A172 (cell line): ENCODE results near the gene CLEC14A. TPM values are rescaled to one million over a fixed set of nuclear protein-coding genes. Genes with fewer than 3 reads are reported as not detected.

Experiments
- DNase-seq: peaks from one replicate; pipeline ENCODE4 v3.0.0-alpha.2; 2015; ENCODE audit warnings: low spot score
- total RNA-seq: library from RNA; depleted of rRNA; stranded (reverse); fragments of >200 nt; shearing (Covaris generic); gene quantifications from 2 replicates; pipeline ENCODE4 v1.2.3, GENCODE V29; 2014

The CLEC14A gene
- total RNA-seq, 1 experiment from 2014 or later: not detected

DNA sequence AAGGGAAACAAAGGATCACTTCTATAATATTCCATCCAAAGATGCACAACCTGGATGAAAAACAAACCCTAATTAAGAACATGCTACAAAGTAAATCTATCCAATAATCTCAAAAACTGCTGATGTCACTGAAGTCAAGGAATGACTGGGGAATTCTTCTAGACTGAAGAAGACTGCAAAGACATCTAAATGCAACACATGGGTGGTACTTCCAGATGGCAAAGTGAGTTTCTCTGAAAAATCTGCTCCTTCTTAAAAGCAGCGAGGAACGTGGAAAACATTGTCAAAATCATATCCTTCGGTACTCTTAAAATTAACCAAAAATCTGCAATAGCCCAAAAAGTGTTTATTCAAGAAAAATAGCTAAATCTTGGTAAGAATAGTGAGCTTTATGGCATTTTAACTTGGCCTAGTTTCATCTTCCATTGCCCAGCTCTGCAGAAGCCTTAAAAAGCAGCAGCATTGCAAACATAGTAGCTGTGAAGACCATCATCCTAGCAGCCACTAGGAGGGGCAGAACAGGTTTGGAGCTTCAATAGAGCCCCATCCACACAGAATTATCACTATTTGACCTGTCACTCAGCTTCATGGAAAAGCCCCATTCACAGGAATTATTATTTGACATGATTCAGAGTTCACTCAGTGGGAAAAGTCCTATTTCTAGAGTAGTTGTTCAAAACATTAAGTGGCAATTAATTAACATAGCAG lies 7.4 kb downstream of the CLEC14A start:
- DNase-seq: no peak

DNA sequence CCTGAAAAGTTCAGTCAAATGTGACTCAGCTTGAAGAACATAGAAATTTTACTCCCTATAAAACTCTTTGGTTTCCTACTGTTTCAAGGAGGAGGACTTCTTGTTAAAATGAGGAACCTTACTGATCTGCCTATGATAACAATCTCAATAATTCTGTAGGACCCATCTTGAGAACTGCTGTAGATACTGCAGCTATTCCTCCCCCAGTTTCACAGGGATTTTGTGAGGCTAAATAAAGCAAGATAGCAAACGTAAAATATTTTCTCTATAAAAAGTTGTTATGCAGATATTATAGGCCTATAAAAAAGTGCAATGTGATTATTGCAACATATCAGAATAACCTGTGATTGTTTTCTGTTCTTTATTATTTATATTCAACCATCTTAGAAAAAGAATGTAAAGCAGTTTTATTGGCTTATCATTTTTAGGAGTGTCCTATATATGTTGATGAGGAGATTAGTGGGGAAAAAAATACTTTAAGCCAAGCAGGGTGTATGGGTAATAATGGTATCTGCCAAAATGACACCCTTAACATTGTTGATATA lies 12.1 kb downstream of the CLEC14A start:
- DNase-seq: no peak

DNA sequence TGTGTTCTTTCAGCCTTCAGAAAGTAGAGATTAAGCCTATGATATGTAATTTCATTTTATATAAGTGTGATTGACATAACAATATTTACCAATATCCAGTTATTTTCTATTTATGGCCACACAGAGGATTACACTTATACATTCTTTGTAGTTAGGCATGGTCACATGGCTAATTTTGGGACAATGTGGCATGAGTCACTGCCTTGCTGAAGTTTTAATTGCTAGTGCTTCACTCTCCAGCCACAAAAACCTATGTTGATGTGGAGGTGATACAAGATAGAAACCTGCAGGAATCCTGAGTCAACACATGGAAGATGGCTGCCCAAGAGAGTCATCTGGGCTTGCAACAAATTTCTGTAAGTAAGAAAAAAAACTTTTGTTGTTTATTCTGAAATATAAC lies 17.0 kb downstream of the CLEC14A start:
- peak; percentile 27 for DNase-seq

DNA sequence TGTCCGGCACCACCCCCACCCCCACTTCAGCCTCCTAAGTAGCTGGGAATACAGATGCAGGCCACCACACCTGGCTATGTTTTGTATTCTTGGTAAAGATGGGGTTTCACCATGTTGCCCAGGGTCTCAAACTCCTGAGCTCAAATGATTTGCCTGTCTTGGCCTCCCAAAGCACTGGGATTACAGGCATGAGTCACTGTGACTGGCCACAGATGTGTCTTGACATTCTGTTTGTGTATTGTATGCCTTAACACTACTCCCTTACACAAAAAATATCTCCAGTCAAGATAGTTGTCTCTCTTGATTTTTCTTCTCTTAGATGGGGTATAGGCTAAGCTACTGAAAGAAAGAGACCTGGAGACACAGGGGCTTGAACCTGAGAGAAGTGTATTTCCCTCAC lies 17.6 kb downstream of the CLEC14A start:
- DNase-seq: peak; percentile 3

DNA sequence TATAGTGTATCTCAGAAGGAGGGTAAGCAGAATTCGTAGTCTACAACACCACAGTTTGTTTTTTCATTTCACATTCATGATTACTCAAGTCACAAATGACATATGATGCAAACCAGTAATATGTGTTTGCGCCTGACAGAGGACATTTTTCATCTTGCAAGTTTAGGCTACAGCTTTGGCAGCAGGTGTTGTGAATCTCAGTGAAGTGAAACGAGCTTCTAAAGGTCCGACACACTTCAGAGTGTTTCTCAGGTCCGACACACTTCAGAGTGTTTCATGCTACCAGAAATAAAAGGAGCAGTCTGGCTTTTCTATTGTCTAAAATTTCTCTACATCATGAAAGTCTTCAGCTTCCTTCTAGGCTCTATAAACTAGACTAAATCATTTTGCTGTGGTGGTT lies 22.7 kb downstream of the CLEC14A start:
- DNase-seq: no peak

DNA sequence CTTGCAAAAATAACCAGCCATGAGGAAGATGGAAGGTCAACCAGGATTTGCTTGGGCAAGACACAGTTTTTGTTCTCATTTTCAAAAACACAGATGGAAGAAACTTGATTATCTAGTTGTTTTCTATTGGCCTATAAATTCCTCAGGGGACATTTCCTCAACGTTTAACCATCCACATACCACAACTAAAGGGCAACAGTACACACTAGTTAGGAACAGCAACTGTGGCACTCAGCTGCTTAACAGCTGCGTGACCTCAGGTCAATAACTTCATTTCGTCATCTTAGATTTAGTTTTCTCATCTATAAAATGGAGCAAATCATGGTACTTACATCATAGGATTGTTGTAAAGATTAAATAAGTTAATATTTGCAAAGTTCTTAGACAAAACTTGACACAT lies 29.5 kb downstream of the CLEC14A start:
- no peak for DNase-seq

DNA sequence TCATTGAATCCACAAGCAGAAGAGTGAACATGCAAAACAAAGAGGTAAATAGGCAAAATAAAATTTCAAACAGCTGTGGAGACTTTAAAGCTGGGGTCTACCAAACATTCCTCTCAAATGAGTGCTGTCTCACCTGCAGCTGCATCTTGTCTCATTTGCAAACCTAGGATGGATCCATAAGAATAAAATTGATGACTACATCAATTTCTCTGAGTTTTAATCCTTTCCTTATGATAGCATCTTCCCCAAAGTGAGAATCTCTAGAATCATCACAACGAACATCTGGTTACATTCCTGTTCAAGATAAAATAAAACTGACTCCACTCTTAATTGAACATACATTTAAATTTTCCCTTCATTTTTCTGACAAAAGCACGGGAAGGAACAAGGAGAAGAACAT lies 29.9 kb downstream of the CLEC14A start:
- no peak for DNase-seq

DNA sequence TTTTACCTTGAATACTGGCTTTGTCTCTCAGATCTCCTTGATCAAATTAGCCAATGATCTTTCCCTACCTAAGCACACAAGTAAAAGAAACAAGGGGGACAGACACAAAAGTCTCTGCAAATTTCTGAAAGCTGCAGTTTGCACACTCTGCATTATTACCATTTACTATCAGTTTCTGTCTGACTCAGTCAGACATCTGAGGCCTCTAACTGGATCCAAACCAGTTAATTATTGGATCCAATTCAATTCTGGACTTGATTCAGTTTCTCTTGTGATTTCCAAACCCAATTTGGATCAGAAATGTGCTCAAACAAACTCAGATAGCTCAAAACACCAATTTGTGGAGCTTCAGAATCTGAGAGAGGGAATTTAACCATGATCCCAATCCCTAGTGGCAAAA lies 31.6 kb downstream of the CLEC14A start:
- no peak for DNase-seq

DNA sequence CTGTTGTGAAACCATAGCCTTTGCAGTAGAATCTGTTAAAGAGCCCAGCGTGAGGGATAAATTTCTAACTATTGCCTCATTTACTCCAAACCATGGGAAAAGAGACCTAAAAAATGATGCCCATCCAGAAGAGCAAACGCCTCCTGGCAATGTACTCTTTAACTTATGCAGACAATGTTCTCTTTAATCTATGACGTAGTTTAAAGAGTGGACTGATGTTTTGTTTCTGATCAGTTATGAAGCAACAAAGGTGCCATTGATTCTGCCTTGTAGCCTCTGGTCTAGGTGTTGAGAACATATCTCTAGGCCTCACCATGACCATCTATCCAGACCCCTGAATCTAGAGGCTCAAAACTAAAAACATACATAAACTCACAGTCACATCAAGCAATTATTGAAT lies 34.8 kb downstream of the CLEC14A start:
- DNase-seq: no peak

DNA sequence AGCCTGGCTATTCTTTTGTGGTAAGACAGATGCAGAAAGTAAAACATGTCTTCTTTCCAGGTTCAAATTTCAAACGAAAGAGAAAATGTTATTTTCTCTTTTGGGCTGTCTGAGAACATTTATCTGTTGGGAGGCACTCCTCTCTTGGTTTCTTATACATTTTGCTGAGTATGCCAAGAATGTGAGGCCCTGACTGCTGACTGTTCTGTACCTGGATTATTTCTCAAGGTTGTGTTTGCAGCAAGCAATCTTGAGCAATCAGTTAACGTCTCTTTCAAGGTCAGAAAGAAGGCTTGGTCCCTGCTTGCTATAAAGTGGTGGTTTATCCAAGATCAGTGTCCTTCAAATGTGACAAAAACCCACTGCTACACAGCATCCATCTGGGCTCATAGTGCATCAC lies 38.3 kb downstream of the CLEC14A start:
- DNase-seq: no peak

DNA sequence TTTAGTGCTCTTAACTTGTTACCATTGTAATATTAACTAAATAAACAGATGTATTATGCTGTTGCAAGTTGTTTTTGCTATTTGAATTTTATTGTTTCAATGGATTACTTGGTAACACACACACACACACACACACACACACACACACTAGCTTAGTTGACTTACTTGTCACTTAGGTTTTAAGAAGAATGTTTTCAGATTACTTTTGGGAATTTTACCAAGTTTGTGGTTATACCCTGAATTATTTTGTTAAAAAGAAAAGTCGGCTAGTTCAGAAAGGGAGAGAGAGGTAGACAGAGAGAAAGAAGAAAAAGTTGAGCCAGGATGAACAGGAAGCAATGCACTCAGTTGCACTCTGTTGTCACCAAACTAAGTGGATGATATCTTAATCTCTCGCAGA lies 42.9 kb downstream of the CLEC14A start:
- DNase-seq: no peak

DNA sequence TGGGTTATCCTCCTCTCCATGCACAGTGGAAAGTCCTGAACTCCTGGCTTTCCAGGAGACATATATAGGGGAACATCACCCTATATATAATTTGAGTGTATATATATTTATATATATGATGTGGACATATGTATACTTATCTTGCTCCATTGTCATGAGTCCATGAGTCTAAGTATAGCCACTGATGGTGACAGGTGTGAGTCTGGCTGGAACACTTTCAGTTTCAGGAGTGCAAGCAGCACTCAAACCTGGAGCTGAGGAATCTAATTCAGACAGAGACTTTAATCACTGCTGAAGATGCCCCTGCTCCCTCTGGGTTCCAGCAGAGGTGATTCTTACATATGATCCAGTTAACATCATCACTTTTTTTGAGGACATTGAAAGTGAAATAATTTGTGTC lies 43.8 kb downstream of the CLEC14A start:
- DNase-seq: no peak

DNA sequence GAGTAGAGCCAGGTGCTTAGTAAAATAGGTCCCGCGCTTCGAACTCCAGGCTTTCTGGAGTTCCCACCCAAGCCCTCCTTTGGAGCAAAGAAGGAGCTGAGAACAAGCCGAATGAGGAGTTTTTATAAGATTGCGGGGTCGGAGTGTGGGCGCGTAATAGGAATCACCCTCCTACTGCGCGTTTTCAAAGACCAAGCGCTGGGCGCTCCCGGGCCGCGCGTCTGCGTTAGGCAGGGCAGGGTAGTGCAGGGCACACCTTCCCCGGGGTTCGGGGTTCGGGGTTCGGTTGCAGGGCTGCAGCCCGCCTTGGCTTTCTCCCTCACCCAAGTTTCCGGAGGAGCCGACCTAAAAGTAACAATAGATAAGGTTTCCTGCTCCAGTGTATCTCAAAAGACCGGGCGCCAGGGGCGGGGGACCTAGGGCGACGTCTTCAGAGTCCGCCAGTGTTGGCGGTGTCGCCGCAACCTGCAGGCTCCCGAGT lies 44.6 kb downstream of the CLEC14A start:
- DNase-seq: no peak

DNA sequence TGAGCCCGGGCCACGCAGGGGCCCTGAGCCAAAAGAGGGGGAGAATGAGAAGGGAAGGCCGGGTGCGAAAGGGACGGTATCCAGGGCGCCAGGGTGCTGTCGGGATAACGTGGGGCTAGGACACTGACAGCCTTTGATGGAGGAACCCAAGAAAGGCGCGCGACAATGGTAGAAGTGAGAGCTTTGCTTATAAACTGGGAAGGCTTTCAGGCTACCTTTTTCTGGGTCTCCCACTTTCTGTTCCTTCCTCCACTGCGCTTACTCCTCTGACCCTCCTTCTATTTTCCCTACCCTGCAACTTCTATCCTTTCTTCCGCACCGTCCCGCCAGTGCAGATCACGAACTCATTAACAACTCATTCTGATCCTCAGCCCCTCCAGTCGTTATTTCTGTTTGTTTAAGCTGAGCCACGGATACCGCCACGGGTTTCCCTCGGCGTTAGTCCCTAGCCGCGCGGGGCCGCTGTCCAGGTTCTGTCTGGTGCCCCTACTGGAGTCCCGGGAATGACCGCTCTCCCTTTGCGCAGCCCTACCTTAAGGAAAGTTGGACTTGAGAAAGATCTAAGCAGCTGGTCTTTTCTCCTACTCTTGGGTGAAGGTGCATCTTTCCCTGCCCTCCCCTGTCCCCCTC lies 45.2 kb downstream of the CLEC14A start:
- no peak for DNase-seq

DNA sequence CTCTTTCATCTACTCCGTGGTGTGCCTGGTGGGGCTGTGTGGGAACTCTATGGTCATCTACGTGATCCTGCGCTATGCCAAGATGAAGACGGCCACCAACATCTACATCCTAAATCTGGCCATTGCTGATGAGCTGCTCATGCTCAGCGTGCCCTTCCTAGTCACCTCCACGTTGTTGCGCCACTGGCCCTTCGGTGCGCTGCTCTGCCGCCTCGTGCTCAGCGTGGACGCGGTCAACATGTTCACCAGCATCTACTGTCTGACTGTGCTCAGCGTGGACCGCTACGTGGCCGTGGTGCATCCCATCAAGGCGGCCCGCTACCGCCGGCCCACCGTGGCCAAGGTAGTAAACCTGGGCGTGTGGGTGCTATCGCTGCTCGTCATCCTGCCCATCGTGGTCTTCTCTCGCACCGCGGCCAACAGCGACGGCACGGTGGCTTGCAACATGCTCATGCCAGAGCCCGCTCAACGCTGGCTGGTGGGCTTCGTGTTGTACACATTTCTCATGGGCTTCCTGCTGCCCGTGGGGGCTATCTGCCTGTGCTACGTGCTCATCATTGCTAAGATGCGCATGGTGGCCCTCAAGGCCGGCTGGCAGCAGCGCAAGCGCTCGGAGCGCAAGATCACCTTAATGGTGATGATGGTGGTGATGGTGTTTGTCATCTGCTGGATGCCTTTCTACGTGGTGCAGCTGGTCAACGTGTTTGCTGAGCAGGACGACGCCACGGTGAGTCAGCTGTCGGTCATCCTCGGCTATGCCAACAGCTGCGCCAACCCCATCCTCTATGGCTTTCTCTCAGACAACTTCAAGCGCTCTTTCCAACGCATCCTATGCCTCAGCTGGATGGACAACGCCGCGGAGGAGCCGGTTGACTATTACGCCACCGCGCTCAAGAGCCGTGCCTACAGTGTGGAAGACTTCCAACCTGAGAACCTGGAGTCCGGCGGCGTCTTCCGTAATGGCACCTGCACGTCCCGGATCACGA lies 46.0 kb downstream of the CLEC14A start:
- DNase-seq: no peak

DNA sequence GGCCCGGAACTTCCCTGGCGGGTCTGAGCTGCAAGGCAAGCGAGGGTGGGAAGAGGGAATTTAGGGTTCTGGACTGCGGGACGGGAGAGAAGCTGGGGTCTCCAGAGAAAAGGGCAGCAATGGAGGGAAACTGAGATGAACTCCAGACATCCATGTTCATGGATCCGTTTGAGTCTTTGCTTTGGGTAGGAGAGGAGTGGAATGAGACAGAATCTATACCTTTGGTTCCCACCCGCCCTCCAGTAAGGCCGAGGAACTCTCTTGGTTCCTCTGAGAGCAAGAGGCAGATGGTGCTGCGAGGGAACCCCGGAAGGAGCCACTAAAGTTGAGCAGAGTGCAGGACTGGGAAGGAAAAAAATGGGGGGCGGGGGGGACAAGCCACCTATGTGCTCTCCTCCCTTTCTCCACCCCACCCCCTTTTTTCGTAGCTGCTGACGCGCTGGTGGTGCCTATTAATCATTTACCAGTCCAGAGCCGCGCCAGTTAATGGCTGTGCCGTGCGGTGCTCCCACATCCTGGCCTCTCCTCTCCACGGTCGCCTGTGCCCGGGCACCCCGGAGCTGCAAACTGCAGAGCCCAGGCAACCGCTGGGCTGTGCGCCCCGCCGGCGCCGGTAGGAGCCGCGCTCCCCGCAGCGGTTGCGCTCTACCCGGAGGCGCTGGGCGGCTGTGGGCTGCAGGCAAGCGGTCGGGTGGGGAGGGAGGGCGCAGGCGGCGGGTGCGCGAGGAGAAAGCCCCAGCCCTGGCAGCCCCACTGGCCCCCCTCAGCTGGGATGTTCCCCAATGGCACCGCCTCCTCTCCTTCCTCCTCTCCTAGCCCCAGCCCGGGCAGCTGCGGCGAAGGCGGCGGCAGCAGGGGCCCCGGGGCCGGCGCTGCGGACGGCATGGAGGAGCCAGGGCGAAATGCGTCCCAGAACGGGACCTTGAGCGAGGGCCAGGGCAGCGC lies 47.0 kb downstream of the CLEC14A start:
- no peak for DNase-seq

DNA sequence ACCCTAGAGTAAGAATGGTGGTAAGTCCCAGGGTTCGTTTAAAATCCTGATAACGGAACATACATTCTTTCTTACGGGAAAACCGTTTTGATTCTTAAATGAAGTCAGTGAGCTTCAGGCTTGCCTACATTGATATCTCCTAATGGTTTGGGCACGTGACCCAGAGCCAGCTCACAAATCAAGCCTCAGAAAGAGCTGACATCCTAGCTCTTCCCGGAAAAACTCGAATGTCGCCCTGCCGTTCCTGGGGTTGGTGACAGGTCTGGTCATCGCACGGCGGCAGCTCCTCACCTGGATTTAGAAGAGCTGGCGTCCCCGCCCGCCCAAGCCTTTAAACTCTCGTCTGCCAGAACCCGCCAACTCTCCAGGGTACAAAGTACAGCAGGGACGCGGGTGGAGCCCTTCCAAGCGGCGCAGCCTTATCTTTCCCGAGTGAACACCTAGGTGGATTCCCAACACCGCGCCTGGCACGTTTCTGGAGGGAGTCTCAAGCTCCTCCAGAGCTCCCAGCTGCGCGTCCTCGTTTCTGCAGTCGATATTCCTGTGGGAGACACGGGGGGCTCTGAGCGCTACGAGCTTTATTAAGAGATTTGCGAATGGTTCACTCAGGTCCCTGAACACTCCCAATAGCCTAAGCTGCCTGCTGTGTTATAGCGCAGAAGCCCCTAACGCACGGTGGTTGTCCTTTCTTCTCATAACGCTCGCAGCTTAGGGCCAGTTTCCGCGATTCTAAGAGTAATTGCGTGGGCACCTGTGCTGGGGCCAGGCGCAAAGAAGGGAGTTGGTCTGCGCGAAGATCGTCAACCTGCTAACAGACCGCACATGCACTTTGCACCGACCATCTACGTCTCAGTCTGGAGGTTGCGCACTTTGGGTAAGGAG lies 47.9 kb downstream of the CLEC14A start, which contains the start of gene SSTR1:
TSS of gene SSTR1 (plus strand) at position 169 of the 882 bp plus-strand sequence. CDS start 1,486 bp downstream, outside the sequence.
- DNase-seq: no peak

DNA sequence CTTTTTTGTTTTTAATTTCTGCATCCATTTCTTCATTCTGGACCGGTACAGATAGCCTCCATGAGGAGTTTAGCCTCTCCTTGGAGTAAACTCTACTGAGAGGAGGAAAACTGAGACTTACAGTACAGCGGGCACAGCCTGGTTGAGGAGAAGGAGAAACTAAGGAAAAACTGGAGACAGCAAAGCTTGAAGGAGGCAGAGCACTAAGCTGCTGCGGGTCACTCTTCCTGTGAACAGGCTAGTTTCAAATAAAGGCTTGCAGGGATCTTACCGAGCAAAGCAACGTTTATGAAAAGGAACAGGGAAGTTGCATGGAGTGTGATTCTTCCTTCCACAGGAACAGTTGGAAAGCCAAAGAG lies 48.5 kb downstream of the CLEC14A start:
- no peak for DNase-seq

DNA sequence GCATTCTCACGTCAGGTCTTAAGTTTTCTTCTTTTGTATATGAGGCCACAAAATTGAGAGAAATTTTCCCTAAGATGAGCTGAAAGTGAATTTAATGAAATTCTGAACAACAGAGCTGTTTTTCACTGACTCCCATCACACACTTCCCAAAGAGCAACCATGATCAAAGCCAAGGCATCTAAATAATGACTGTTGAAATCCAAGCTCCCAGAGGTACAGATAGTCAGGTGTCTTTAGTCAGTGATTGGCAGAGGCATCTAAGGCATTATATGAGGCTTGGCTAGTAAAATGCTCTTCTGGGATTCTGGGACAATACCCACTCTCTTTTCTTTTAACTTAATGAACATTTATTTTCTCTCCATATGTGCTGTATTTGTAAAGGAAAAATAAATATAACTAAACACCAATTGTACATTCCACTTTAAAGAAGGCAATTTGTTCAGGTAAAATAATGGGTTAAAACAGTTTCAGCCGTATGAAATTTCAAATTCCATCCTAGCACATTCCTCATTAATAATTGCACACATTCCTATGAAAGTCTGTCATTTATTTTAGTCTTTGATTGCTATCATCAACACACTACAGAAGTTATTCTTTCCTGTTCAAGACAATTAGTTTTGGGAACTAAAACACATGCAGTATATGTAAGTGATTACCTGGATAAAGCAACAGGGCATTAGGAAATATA lies 49.1 kb downstream of the CLEC14A start:
- no peak for DNase-seq
